Activated CD8-positive, alpha-beta T cell treated with anti-CD3 and anti-CD28 coated beads for 36 hours (primary cell): ENCODE data around the gene CMTM1. TPM values are rescaled to one million over a fixed set of nuclear protein-coding genes. Genes with fewer than 3 reads are reported as not detected.

ENCODE experiments used
- ATAC-seq: fragments of 200-7000 bp; cut with Tn5 transposase; one replicate; pipeline ENCODE4 v1.10.0; 2021; ENCODE audit warnings: mild to moderate bottlenecking, moderate library complexity
- CTCF ChIA-PET: fragments of 350-600 bp; sonication (Branson Sonifier 250); formaldehyde crosslinking; loops from one replicate; lab custom pipeline; 2021; ENCODE audit warnings: antibody characterized with exemption; lab: Charles Lee
- POLR2A ChIA-PET: fragments of 350-600 bp; sonication (Branson Sonifier 250); formaldehyde crosslinking; loops from one replicate; lab custom pipeline; 2021; ENCODE audit warnings: antibody characterized with exemption; lab: Charles Lee
- DNase-seq: peaks from one replicate; pipeline ENCODE4 v3.0.0-alpha.2; 2020
- H3K27ac Mint-ChIP-seq: one replicate; pipeline ENCODE4 v1.8.0; 2021; ENCODE audit warnings: mild to moderate bottlenecking, mixed read lengths
- H3K27me3 Mint-ChIP-seq: one replicate; pipeline ENCODE4 v1.8.0; 2021; ENCODE audit warnings: mixed read lengths
- H3K36me3 Mint-ChIP-seq: one replicate; pipeline ENCODE4 v1.8.0; 2021; ENCODE audit warnings: low read depth, mixed read lengths
- H3K4me1 Mint-ChIP-seq: one replicate; pipeline ENCODE4 v1.8.0; 2021; ENCODE audit warnings: low read depth, mixed read lengths
- H3K4me3 Mint-ChIP-seq: one replicate; pipeline ENCODE4 v1.8.0; 2021; ENCODE audit warnings: mild to moderate bottlenecking, moderate library complexity, mixed read lengths
- H3K9me3 Mint-ChIP-seq: one replicate; pipeline ENCODE4 v1.8.0; 2021; ENCODE audit warnings: mixed read lengths
- intact Hi-C: fragments of 100-400 bp; cut with micrococcal nuclease; formaldehyde crosslinking; loops from one replicate; pipeline ENCODE4 v1.10.0; 2022
- total RNA-seq, 2 experiments: library from RNA; stranded (reverse); gene quantifications; one replicate each; pipeline ENCODE4 v1.2.3, GENCODE V29; 2021
- TF ChIP-seq, protein P1 (sequence below): fragments of 200-600 bp; IDR thresholded peaks from one replicate; pipeline ENCODE4 v1.8.0; 2022; ENCODE audit warnings: antibody characterized with exemption, mild to moderate bottlenecking

The CMTM1 gene
- total RNA-seq, 2 experiments from 2014 or later: 5.4 to 6.2 TPM

GRCh38 chr16:66612422-66612821 lies 46.2 kb downstream of the CMTM1 start:
- H3K36me3 Mint-ChIP-seq: peaks cover 23% of the 10 kb centered on the region
- POLR2A ChIA-PET: interaction anchor here (0.9 kb wide), 1 partner anchor 34 kb away, joined by 3 read pairs; no protein-coding TSS in a partner anchor

DNA sequence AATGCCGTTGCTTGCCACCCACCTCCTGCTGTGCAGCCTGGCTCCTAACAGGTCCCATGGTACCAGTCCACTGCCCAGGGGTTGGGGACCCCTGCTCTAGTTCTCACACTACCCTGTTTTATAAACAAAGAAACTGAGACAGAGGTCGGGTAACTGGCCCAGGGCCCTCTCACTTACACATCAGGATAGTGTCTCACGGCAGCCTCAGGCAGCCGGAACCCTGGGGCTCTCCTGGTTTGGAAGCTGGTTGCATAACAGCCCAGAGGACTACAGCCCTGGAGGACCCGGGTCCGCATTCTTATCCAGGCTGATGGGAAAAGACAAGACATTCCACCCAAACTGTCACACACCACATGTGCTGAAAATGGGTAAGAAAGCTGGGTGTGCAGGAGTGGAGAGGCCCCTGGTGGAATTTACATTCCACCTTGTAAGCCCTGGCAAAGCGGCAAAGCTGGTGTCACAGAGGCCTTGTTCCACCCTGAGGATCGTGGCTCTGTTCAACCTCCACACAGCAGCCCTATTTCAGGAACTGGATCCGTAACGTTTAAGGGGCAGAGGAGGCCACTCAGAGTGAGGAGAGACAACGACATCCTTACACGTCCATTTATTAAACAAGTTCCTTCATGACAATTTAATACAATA lies 48.0 kb downstream of the CMTM1 start:
- ChIA-PET POLR2A (no interaction called here), CTCF (interaction anchor here (1.6 kb wide), 2 partner anchors 36 to 46 kb away, joined by 3 to 6 read pairs; no protein-coding TSS in a partner anchor)
- Mint-ChIP-seq H3K36me3 (peaks cover 16% of the 10 kb centered on the region), H3K27ac (no peak overlapping the region), H3K27me3 (no peaks in the 10 kb centered on the region), H3K9me3 (no peaks in the 10 kb centered on the region), H3K4me1 (no peaks in the 10 kb centered on the region), H3K4me3 (no peak overlapping the region)
- intact Hi-C loops: no loop called here
- TF ChIP-seq, protein P1, sequence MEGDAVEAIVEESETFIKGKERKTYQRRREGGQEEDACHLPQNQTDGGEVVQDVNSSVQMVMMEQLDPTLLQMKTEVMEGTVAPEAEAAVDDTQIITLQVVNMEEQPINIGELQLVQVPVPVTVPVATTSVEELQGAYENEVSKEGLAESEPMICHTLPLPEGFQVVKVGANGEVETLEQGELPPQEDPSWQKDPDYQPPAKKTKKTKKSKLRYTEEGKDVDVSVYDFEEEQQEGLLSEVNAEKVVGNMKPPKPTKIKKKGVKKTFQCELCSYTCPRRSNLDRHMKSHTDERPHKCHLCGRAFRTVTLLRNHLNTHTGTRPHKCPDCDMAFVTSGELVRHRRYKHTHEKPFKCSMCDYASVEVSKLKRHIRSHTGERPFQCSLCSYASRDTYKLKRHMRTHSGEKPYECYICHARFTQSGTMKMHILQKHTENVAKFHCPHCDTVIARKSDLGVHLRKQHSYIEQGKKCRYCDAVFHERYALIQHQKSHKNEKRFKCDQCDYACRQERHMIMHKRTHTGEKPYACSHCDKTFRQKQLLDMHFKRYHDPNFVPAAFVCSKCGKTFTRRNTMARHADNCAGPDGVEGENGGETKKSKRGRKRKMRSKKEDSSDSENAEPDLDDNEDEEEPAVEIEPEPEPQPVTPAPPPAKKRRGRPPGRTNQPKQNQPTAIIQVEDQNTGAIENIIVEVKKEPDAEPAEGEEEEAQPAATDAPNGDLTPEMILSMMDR: no peak
- ATAC-seq: no peak
- DNase-seq: no peak

More at GRCh38 chr16:66612422-66612821, 46.2 kb downstream of the CMTM1 start:
- ATAC-seq (no peak), DNase-seq (no peak)
- Mint-ChIP-seq H3K4me3 (no peak overlapping the region), H3K27me3 (no peaks in the 10 kb centered on the region), H3K4me1 (peaks cover 14% of the 10 kb centered on the region), H3K9me3 (no peaks in the 10 kb centered on the region), H3K27ac (no peak overlapping the region)
- intact Hi-C loops: no loop called here
- CTCF ChIA-PET: interaction anchor here (0.6 kb wide), 1 partner anchor 8 kb away, joined by 3 read pairs; no protein-coding TSS in a partner anchor
- TF ChIP-seq, protein P1: no peak

GRCh38 chr16:66616169-66616568 lies 49.9 kb downstream of the CMTM1 start:
- CTCF ChIA-PET: interaction anchor here (5.5 kb wide), 1 partner anchor 8 kb away, joined by 30 read pairs; no protein-coding TSS in a partner anchor
- peaks cover 7% of the 10 kb centered on the region for H3K36me3 Mint-ChIP-seq
- intact Hi-C loops: no loop called here
- H3K27me3 Mint-ChIP-seq: no peaks in the 10 kb centered on the region
- ATAC-seq: no peak
- no peaks in the 10 kb centered on the region for H3K9me3 Mint-ChIP-seq
- H3K27ac Mint-ChIP-seq: no peak overlapping the region
- no peak for DNase-seq
- peaks cover 7% of the 10 kb centered on the region for H3K4me1 Mint-ChIP-seq
- TF ChIP-seq, protein P1: no peak
- H3K4me3 Mint-ChIP-seq: no peak overlapping the region
- POLR2A ChIA-PET: no interaction called here

DNA sequence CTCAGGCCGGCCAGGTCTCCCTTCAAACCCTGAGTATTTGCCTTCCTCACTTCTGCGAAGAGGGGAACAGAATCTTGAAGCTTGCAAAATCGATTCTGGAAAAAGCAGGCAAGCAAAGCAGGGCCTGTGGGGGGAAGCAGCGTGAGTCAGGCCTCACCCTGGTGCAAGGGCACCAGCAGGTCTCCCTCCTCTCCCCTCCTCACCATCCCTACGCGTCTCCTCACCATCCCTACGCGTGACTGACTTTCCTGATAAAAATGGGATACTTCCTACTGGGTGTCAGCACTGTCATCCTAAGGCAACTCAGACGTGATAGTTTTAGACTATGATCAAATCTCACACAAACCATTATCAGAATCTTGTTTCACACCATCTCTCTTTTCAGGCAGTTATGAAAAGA lies 50.4 kb downstream of the CMTM1 start:
- Mint-ChIP-seq H3K27me3 (no peaks in the 10 kb centered on the region), H3K4me3 (no peak overlapping the region), H3K4me1 (peaks cover 7% of the 10 kb centered on the region), H3K27ac (no peak overlapping the region), H3K36me3 (peaks cover 7% of the 10 kb centered on the region), H3K9me3 (no peaks in the 10 kb centered on the region)
- TF ChIP-seq, protein P1: no peak
- DNase-seq (no peak), ATAC-seq (no peak)
- ChIA-PET CTCF (interaction anchor here (4.2 to 5.5 kb wide), 2 partner anchors 8 to 35 kb away, joined by 21 to 30 read pairs; no protein-coding TSS in a partner anchor), POLR2A (no interaction called here)
- intact Hi-C loops: no loop called here

DNA sequence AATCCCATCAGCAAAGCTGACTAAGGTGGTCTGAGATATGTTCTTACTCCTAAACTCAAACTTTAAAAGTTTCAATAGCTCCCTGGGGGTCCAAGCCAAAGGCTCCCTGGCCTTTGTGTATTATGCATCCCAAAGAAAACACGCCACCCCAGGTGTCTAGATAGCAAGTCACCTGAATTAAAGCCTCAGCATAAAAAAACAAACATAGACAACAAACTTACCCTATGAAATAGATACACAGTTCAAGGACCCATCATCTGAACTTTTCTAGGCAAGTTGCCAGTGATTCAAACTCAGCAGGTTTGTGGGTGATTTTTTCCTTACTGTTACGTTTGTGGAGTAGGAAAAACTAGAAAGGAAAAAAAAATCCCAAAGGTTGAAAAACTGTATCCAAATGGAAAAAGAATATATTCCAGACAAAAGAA lies 50.8 kb downstream of the CMTM1 start:
- Mint-ChIP-seq H3K9me3 (no peaks in the 10 kb centered on the region), H3K36me3 (peaks cover 4% of the 10 kb centered on the region), H3K4me3 (no peak overlapping the region), H3K27ac (no peak overlapping the region), H3K4me1 (peaks cover 7% of the 10 kb centered on the region), H3K27me3 (no peaks in the 10 kb centered on the region)
- DNase-seq: no peak
- intact Hi-C loops: no loop called here
- no peak for ATAC-seq
- TF ChIP-seq, protein P1: no peak
- ChIA-PET POLR2A (no interaction called here), CTCF (interaction anchor here (0.7 to 5.5 kb wide), 3 partner anchors 9 to 34 kb away, joined by 3 to 30 read pairs (median 21); partner anchors contain the start of gene CMTM3)
